ENCODE results near the gene SCN5A.

SCN5A gene

DNA sequence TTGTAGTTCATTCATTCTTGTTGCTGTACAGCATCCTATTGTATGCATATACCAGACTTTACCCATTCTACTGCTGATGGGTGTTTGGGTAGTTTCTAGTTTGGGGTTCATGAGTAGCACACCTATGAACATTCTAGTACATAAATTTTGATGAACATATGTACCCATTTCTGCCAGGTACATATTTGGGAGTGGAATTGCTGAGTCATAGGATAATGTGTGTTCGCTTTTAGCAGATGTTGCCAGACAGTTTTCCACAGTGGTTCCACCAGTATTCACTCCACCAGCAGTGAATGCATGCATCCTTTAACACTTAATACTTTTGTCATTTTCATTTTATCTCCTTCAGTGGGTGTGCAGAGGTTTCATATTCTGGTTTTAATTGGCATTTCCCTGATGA lies 3.4 kb upstream of the SCN5A start:
- no peaks in the 10 kb centered on the region for H3K9me2 ChIP-seq (replicated peaks; ENCODE audit: insufficient read depth, low read length)
- H3K9me3 ChIP-seq (replicated peaks; ENCODE audit: insufficient read depth, low read length), result no peaks in the 10 kb centered on the region
- no peak overlapping the region for H3K4me2 ChIP-seq (ENCODE audit: low read depth, low read length)
- no peaks in the 10 kb centered on the region for H3K79me2 ChIP-seq (ENCODE audit: low read length)
- H4K20me1 ChIP-seq (ENCODE audit: insufficient read depth, low read length), result no peaks in the 10 kb centered on the region
- peaks cover 19% of the 10 kb centered on the region for H3K27me3 ChIP-seq (replicated peaks; ENCODE audit: insufficient read depth, low read length)
- no peak for DNase-seq
- H3K36me3 ChIP-seq (replicated peaks; ENCODE audit: insufficient read depth, low read length), result no peaks in the 10 kb centered on the region
- H3F3A ChIP-seq (ENCODE audit: insufficient read depth, low read length), result peaks cover 7% of the 10 kb centered on the region; the same call in 1 of the 2 replicates
- H3K9ac ChIP-seq (ENCODE audit: low read length), result no peak overlapping the region
- H3K27ac ChIP-seq (ENCODE audit: low read length), result no peak overlapping the region
- TF ChIP-seq CTCF (IDR thresholded peaks at IDR 0.05; ENCODE audit: low read length), result no peak
- no peak for TF ChIP-seq EZH2 (optimal IDR thresholded peaks at IDR 0.05; ENCODE audit: low read depth, low read length)
- no peak for TF ChIP-seq EZH2phosphoT487 (IDR thresholded peaks at IDR 0.05; ENCODE audit: low read length)
- H3K4me1 ChIP-seq (ENCODE audit: low read length), result peaks cover 5% of the 10 kb centered on the region; the same call in 1 of the 2 replicates
- no peak overlapping the region for H2AFZ ChIP-seq (ENCODE audit: low read length)
- no peak overlapping the region for H3K4me3 ChIP-seq (ENCODE audit: low read length)

DNA sequence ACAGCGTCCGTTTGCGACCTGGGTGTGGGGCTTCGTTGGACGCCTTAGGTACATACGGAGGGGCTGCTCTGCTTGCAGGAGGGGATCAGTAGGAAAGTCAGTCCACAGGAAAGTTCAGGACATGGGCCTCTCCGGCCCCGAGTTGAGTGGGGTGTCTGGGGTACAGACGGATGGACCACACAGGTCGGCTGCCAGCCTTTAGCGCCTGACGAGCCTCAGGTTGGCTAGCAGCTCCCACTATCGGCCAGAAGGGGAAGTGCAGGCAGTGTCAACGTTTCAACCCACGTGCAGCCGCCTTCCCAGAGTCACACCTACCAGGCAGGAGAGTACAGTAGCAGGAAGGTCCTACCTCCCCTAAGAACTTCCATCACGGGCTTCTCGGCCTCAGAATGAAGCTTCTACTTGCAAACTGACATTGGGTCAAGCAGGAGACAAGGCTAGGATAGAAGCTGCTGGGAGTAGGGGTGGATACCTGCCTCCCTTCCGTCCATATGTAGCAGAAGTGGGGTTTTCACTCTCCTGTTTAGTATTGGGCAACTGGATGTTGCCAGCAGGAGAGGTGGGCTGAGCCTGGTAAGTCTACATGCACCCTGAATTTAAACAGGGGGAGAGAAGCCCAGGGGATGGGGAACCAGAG lies 1.8 kb upstream of the SCN5A start:
- TF ChIP-seq CTCF (IDR thresholded peaks at IDR 0.05; ENCODE audit: low read length) (peak; percentile 96), EZH2phosphoT487 (IDR thresholded peaks at IDR 0.05; ENCODE audit: low read length) (no peak), EZH2 (optimal IDR thresholded peaks at IDR 0.05; ENCODE audit: low read depth, low read length) (no peak)
- Histone ChIP-seq H3F3A (ENCODE audit: insufficient read depth, low read length) (peaks cover 7% of the 10 kb centered on the region; the same call in 1 of the 2 replicates), H3K4me2 (ENCODE audit: low read depth, low read length) (no peak overlapping the region), H3K27ac (ENCODE audit: low read length) (no peak overlapping the region), H3K36me3 (replicated peaks; ENCODE audit: insufficient read depth, low read length) (no peaks in the 10 kb centered on the region), H2AFZ (ENCODE audit: low read length) (no peak overlapping the region), H4K20me1 (ENCODE audit: insufficient read depth, low read length) (no peaks in the 10 kb centered on the region), H3K9me2 (replicated peaks; ENCODE audit: insufficient read depth, low read length) (no peaks in the 10 kb centered on the region), H3K79me2 (ENCODE audit: low read length) (no peaks in the 10 kb centered on the region), H3K27me3 (replicated peaks; ENCODE audit: insufficient read depth, low read length) (peaks cover 19% of the 10 kb centered on the region), H3K4me3 (ENCODE audit: low read length) (no peak overlapping the region), H3K9ac (ENCODE audit: low read length) (no peak overlapping the region), H3K4me1 (ENCODE audit: low read length) (peaks cover 5% of the 10 kb centered on the region; the same call in 1 of the 2 replicates), H3K9me3 (replicated peaks; ENCODE audit: insufficient read depth, low read length) (no peaks in the 10 kb centered on the region)
- DNase-seq, result peak; percentile 77

GRCh38 chr3:38650248-38650951 lies 913 bp upstream of the SCN5A start:
- H4K20me1 ChIP-seq (ENCODE audit: insufficient read depth, low read length), result no peaks in the 10 kb centered on the region

More at GRCh38 chr3:38650248-38650951, 913 bp upstream of the SCN5A start:
- no peak for TF ChIP-seq EZH2phosphoT487 (IDR thresholded peaks at IDR 0.05; ENCODE audit: low read length)
- TF ChIP-seq EZH2 (optimal IDR thresholded peaks at IDR 0.05; ENCODE audit: low read depth, low read length), result no peak
- Histone ChIP-seq H3K9ac (ENCODE audit: low read length) (no peak overlapping the region), H3K9me3 (replicated peaks; ENCODE audit: insufficient read depth, low read length) (no peaks in the 10 kb centered on the region), H3K4me2 (ENCODE audit: low read depth, low read length) (peak overlapping the region; percentile 74), H2AFZ (ENCODE audit: low read length) (peak overlapping the region; percentile 90), H3K9me2 (replicated peaks; ENCODE audit: insufficient read depth, low read length) (no peaks in the 10 kb centered on the region), H3K79me2 (ENCODE audit: low read length) (no peaks in the 10 kb centered on the region), H3K4me1 (ENCODE audit: low read length) (peaks cover 5% of the 10 kb centered on the region; the same call in 1 of the 2 replicates), H3K36me3 (replicated peaks; ENCODE audit: insufficient read depth, low read length) (no peaks in the 10 kb centered on the region), H3K4me3 (ENCODE audit: low read length) (peak overlapping the region; percentile 56; the same call in 1 of the 2 replicates), H3F3A (ENCODE audit: insufficient read depth, low read length) (peaks cover 7% of the 10 kb centered on the region; the same call in 1 of the 2 replicates), H3K27me3 (replicated peaks; ENCODE audit: insufficient read depth, low read length) (peaks cover 19% of the 10 kb centered on the region), H3K27ac (ENCODE audit: low read length) (no peak overlapping the region)
- no peak for DNase-seq

Data from MM.1S (cell line).